KMS-11 (cell line): ENCODE data around the gene CACNB2.

ENCODE experiments used
- H2AFZ ChIP-seq: fragments of 200-600 bp; sonication (generic); 2 replicates; pipeline ENCODE4 v1.6.1; 2016; ENCODE audit warnings: antibody characterized with exemption, mixed run types, low read depth
- H3K27ac ChIP-seq: fragments of 200-600 bp; sonication (generic); 2 replicates; pipeline ENCODE4 v1.6.1; 2016; ENCODE audit warnings: mild to moderate bottlenecking, mixed run types
- H3K27me3 ChIP-seq: fragments of 200-600 bp; sonication (generic); 2 replicates; pipeline ENCODE4 v1.6.1; 2017; ENCODE audit warnings: mild to moderate bottlenecking, low read depth, mixed run types, moderate library complexity; ENCODE audit not compliant: insufficient read depth
- H3K36me3 ChIP-seq: fragments of 200-600 bp; sonication (generic); 2 replicates; pipeline ENCODE4 v1.6.1; 2017; ENCODE audit warnings: mild to moderate bottlenecking, mixed run types; ENCODE audit not compliant: insufficient read depth
- H3K4me1 ChIP-seq: fragments of 200-600 bp; sonication (generic); 2 replicates; pipeline ENCODE4 v1.6.1; 2016; ENCODE audit warnings: mild to moderate bottlenecking, low read depth, mixed run types; ENCODE audit not compliant: poor library complexity, severe bottlenecking
- H3K4me2 ChIP-seq: fragments of 200-600 bp; sonication (generic); 2 replicates; pipeline ENCODE4 v1.7.0; 2016; ENCODE audit warnings: mild to moderate bottlenecking, mixed run types
- H3K4me3 ChIP-seq: fragments of 200-600 bp; sonication (generic); IDR thresholded peaks from 2 replicates; pipeline ENCODE4 v1.6.1; 2017; ENCODE audit warnings: low read depth, low read length, mixed read lengths; ENCODE audit not compliant: insufficient read depth
- H3K79me2 ChIP-seq: fragments of 200-600 bp; sonication (generic); 2 replicates; pipeline ENCODE4 v1.6.1; 2016; ENCODE audit warnings: low read depth, mixed run types; ENCODE audit not compliant: insufficient read depth
- H3K9ac ChIP-seq: fragments of 200-600 bp; sonication (generic); 2 replicates; pipeline ENCODE4 v1.6.1; 2016; ENCODE audit warnings: mild to moderate bottlenecking, mixed run types
- H4K20me1 ChIP-seq: fragments of 200-600 bp; sonication (generic); 2 replicates; pipeline ENCODE4 v1.6.1; 2016; ENCODE audit warnings: mild to moderate bottlenecking, mixed run types; ENCODE audit not compliant: insufficient read depth
- CTCF ChIP-seq: fragments of 200-600 bp; sonication (generic); conservative IDR thresholded peaks from 2 replicates; pipeline ENCODE4 v1.6.1; 2017; ENCODE audit warnings: low read depth, mild to moderate bottlenecking, antibody characterized with exemption, low read length, moderate library complexity, mixed read lengths

CACNB2 gene

GRCh38 chr10:18571780-18572179, 431.6 kb downstream of the CACNB2 start:
- H3K4me2 ChIP-seq: no peak overlapping the region
- no peak for TF ChIP-seq CTCF
- H3K4me1 ChIP-seq: no peaks in the 10 kb centered on the region

DNA sequence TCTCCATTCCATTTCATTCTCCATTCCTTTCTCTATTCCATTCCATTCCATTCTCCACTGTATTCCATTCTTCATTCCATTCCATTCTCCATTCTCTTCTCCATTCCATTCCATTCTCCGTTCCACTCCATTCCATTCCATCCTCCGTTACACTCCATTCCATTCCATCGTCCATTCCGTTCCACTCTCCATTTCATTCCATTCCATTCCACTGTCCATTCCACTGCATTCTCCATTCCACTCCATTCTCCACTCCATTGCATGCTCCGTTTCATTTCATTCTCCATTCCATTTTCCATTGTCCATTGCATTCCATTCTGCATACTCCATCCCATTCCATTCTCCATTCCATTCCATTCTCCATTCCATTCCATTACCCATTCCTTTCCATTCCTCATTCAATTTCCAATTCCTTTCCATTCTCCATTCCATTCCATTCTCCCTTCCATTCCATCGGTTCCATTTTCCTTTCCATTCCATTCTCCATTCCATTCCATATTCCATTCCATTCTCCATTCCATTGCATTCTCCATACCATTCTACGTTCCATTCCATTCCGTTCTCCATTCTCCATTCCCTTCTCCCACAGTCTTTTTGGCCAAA, 432.8 kb downstream of the CACNB2 start:
- no peak for TF ChIP-seq CTCF
- Histone ChIP-seq H3K4me1 (no peaks in the 10 kb centered on the region), H3K9ac (no peak overlapping the region), H3K27ac (no peak overlapping the region), H3K4me2 (no peak overlapping the region), H3K4me3 (no peak overlapping the region), H3K79me2 (no peaks in the 10 kb centered on the region), H2AFZ (no peak overlapping the region), H3K27me3 (no peaks in the 10 kb centered on the region), H3K36me3 (no peaks in the 10 kb centered on the region), H4K20me1 (no peaks in the 10 kb centered on the region)

More at GRCh38 chr10:18571780-18572179, 431.6 kb downstream of the CACNB2 start:
- no peak overlapping the region for H3K27ac ChIP-seq
- no peak overlapping the region for H2AFZ ChIP-seq
- H3K27me3 ChIP-seq: no peaks in the 10 kb centered on the region
- H3K4me3 ChIP-seq: no peak overlapping the region
- no peaks in the 10 kb centered on the region for H3K79me2 ChIP-seq
- H3K9ac ChIP-seq: no peak overlapping the region
- no peaks in the 10 kb centered on the region for H3K36me3 ChIP-seq
- no peaks in the 10 kb centered on the region for H4K20me1 ChIP-seq

DNA sequence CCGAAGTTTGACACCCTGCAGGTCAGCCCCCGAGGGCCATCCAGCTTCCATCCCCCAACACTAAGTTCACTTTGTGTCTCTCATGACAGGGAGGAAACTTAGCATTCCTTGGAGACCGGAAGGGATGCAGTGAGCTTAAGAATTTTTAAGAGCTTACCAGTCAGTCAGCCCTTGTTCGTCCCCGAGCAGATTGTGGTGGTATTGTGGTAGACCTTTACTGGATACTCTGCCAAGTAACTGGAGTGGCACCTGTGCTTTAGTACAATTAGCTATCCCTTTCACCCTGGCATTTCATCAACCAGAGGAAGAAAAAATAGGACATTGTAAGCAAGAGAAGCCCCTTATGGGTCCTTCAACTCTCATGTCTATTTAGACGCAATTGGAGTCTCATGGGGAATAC, 436.4 kb downstream of the CACNB2 start:
- Histone ChIP-seq H3K9ac (no peak overlapping the region), H3K27me3 (no peaks in the 10 kb centered on the region), H3K27ac (no peak overlapping the region), H4K20me1 (no peaks in the 10 kb centered on the region), H3K4me3 (no peak overlapping the region), H3K36me3 (no peaks in the 10 kb centered on the region), H3K79me2 (no peaks in the 10 kb centered on the region), H3K4me1 (no peaks in the 10 kb centered on the region), H3K4me2 (no peak overlapping the region), H2AFZ (no peak overlapping the region)
- no peak for TF ChIP-seq CTCF

DNA sequence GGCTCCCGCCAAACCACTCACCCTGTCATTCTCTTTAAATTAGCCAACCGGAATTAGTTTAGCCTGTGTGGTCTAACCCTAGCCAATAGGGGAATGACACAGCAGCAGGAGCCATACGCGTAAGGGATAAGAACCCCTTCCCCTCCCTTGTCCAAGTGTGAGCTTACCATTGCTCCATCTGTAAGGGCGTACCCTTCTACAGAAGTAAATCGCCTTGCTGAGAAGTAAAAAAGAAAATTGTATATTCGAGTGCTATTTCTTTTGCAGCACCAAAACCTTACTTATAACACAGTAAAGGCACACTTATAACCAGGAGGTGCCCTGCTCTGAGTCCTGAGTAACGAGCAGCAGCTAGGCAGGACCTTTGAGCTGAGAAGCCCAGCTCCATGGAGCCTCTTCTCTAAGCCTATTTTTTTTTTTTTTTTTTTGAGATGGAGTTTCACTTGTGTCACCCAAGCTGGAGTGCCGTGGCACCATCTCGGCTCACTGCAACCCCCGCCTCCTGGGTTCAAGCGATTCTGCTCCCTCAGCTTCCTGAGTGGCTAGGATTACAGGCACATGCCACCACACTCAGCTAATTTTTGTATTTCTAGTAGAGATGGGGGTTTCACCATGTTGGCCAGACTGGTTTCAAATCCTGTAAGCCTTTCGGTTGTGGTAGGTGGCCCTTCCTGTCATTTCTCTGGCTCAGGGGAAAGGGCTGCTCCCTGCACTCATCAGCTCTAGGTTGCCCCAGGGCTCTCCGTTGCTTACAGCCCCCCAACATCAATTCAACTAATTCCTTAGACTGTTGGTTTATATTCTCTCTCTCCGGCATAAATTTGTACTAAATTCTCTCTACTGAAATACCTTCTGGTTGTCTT, 437.8 kb downstream of the CACNB2 start:
- peaks cover 4% of the 10 kb centered on the region for H3K4me1 ChIP-seq
- no peak overlapping the region for H2AFZ ChIP-seq
- TF ChIP-seq CTCF: no peak
- H3K27ac ChIP-seq: no peak overlapping the region
- no peaks in the 10 kb centered on the region for H3K79me2 ChIP-seq
- H3K36me3 ChIP-seq: no peaks in the 10 kb centered on the region
- no peak overlapping the region for H3K4me3 ChIP-seq
- no peak overlapping the region for H3K4me2 ChIP-seq
- H3K9ac ChIP-seq: no peak overlapping the region
- H4K20me1 ChIP-seq: no peaks in the 10 kb centered on the region
- no peaks in the 10 kb centered on the region for H3K27me3 ChIP-seq
